Adrenal gland (tissue), 5 donors: Measurements from ENCODE around the gene ERAP2.

Source experiments
- POLR2A ChIP-seq, 2 donors: fragments of 450-650 bp; IDR thresholded peaks; one replicate each; pipeline ENCODE4 v1.6.1; 2017; ENCODE audit warnings: antibody characterized with exemption in 2 of 2, mild to moderate bottlenecking in 2 of 2, moderate library complexity in 1 of 2
- TF ChIP-seq, protein P1 (sequence below), 6 experiments: fragments of 450-650 bp in 4 of 6; fragments of 200-600 bp in 2 of 6; sonication (generic) in 1 of 6; IDR thresholded peaks; 1 replicate in 5 of 6; 2 replicates in 1 of 6; pipeline versions ENCODE4 v1.5.1 to v1.8.0; 2016 to 2021; ENCODE audit warnings: antibody characterized with exemption in 6 of 6, mild to moderate bottlenecking in 2 of 6, moderate library complexity in 1 of 6
- donor health status: DM: no; HTN: no; CAD: no.

GRCh38 chr5:96901841-96902240 lies 25.5 kb downstream of the ERAP2 start:
- TF ChIP-seq, protein P1, sequence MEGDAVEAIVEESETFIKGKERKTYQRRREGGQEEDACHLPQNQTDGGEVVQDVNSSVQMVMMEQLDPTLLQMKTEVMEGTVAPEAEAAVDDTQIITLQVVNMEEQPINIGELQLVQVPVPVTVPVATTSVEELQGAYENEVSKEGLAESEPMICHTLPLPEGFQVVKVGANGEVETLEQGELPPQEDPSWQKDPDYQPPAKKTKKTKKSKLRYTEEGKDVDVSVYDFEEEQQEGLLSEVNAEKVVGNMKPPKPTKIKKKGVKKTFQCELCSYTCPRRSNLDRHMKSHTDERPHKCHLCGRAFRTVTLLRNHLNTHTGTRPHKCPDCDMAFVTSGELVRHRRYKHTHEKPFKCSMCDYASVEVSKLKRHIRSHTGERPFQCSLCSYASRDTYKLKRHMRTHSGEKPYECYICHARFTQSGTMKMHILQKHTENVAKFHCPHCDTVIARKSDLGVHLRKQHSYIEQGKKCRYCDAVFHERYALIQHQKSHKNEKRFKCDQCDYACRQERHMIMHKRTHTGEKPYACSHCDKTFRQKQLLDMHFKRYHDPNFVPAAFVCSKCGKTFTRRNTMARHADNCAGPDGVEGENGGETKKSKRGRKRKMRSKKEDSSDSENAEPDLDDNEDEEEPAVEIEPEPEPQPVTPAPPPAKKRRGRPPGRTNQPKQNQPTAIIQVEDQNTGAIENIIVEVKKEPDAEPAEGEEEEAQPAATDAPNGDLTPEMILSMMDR (IDR thresholded peaks at IDR 0.05): no peak
- no peak for TF ChIP-seq POLR2A (IDR thresholded peaks at IDR 0.05)
